Thyroid gland (tissue), 4 donors: Measurements from ENCODE around the gene BHMT2. TPM values are rescaled to one million over a fixed set of nuclear protein-coding genes. Genes with fewer than 3 reads are reported as not detected.

Experiments used
- DNase-seq, 2 donors: peaks; one replicate each; pipeline ENCODE4 v3.0.0-alpha.2; 2019
- H3K27ac ChIP-seq, 3 donors: fragments of 200-600 bp; sonication (generic); 1 replicate in 2 of 3; 2 replicates in 1 of 3; pipeline ENCODE4 v1.5.1; 2016 to 2019; ENCODE audit warnings: mild to moderate bottlenecking in 1 of 3, moderate library complexity in 1 of 3
- H3K27me3 ChIP-seq: fragments of 200-600 bp; sonication (generic); one replicate; pipeline ENCODE4 v1.5.1; 2019
- H3K36me3 ChIP-seq, 2 donors: fragments of 200-600 bp; sonication (generic); one replicate each; pipeline ENCODE4 v1.5.1; 2016 to 2019
- H3K4me1 ChIP-seq, 2 donors: fragments of 200-600 bp; sonication (generic); one replicate each; pipeline ENCODE4 v1.5.1; 2017 to 2019
- H3K4me3 ChIP-seq, 3 donors: fragments of 200-600 bp; sonication (generic); replicated peaks in 1 of 3; 1 replicate in 2 of 3; 2 replicates in 1 of 3; pipeline ENCODE4 v1.5.1; 2016; ENCODE audit warnings: mild to moderate bottlenecking in 1 of 3
- H3K9me3 ChIP-seq: fragments of 200-600 bp; sonication (generic); one replicate; pipeline ENCODE4 v1.5.1; 2017
- CTCF ChIP-seq, 6 experiments: fragments of 200-600 bp in 3 of 6; fragments of 450-650 bp in 3 of 6; sonication (generic) in 3 of 6; IDR thresholded peaks; one replicate each; pipeline ENCODE4 v1.5.1; 2016 to 2019; ENCODE audit warnings: antibody characterized with exemption in 6 of 6, mild to moderate bottlenecking in 2 of 6, inconsistent platforms in 1 of 6, moderate library complexity in 1 of 6
- POLR2A ChIP-seq, 2 donors: fragments of 450-650 bp; IDR thresholded peaks; one replicate each; pipeline ENCODE4 v1.6.1; 2017; ENCODE audit warnings: antibody characterized with exemption in 2 of 2, mild to moderate bottlenecking in 2 of 2, moderate library complexity in 1 of 2
- WGBS, 2 donors: methylation state at CpG; one replicate each; pipeline ENCODE4 v1.1.5; 2017; 5-methylcytosine and 5-hydroxymethylcytosine counted together
- intact Hi-C: fragments of 100-400 bp; cut with DNase I; formaldehyde crosslinking; loops from one replicate; pipeline ENCODE4 v1.15.1; 2023
- total RNA-seq, 4 donors: library from RNA; depleted of rRNA; stranded (reverse); fragments of >200 nt; gene quantifications; one replicate each; pipeline ENCODE4 v1.2.3, GENCODE V29; 2016

Gene BHMT2
- total RNA-seq, 4 donors from 2014 or later = 46.1 to 126 (median 65.4) TPM

DNA sequence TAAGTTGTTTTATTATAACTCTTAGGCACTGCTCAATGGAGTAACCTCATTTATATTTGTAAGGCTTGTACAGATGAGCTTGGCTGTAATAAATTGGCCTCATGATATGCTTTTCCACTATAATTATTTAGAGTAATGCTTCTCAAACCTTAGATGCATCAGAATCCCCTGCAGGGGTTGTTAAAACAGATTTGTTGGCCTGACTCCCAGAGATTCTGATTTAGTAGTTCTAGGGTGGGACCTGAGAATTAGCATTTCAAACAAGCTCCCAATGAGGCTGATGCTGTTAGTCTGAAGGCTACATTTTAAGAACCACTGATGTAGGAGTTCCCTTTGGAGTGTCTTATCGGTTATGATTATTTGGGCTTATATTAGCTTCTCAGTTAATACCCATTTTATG lies 46.2 kb upstream of the BHMT2 start:
- 76 to 86% methylated on average over 1 of the region's 1 CpG for WGBS, 2 donors
- Histone ChIP-seq H3K27me3 (no peaks in the 10 kb centered on the region), H3K9me3 (no peaks in the 10 kb centered on the region), H3K27ac (no peak overlapping the region), H3K4me1 (no peaks in the 10 kb centered on the region), H3K36me3 (no peaks in the 10 kb centered on the region), H3K4me3 (no peak overlapping the region)
- TF ChIP-seq POLR2A (IDR thresholded peaks at IDR 0.05) = no peak
- TF ChIP-seq CTCF (IDR thresholded peaks at IDR 0.05) = no peak
- intact Hi-C loops = loop anchor here (5.0 to 10.0 kb wide), 2 partner anchors 109 to 1061 kb away; no protein-coding TSS in a partner anchor
- DNase-seq = no peak

DNA sequence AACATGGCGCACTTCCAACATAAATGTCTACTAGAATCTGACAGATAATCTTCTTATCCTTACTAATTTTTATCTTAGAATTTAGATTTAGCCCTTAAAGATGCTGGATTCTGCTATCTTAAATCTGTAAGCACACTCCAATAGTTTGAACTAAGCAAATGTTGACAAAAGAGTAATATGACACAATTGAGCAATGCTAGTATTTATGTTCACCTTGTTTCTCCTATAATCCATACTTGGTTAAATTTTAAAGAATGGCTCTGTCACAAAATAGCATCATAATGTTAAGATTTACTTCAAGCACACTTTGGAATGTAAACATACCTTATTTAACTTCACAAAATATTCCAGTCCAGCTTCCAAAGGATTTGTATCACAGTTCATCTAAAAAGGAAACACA lies 45.6 kb upstream of the BHMT2 start:
- Histone ChIP-seq H3K27ac (no peak overlapping the region), H3K9me3 (no peaks in the 10 kb centered on the region), H3K27me3 (no peaks in the 10 kb centered on the region), H3K36me3 (no peaks in the 10 kb centered on the region), H3K4me1 (no peaks in the 10 kb centered on the region), H3K4me3 (no peak overlapping the region)
- intact Hi-C loops = loop anchor here (5.0 to 10.0 kb wide), 2 partner anchors 108 to 1061 kb away; no protein-coding TSS in a partner anchor
- DNase-seq = no peak
- WGBS, 2 donors = 94 to 97% methylated on average over 1 of the region's 1 CpG
- no peak for TF ChIP-seq CTCF (IDR thresholded peaks at IDR 0.05)
- TF ChIP-seq POLR2A (IDR thresholded peaks at IDR 0.05) = no peak

DNA sequence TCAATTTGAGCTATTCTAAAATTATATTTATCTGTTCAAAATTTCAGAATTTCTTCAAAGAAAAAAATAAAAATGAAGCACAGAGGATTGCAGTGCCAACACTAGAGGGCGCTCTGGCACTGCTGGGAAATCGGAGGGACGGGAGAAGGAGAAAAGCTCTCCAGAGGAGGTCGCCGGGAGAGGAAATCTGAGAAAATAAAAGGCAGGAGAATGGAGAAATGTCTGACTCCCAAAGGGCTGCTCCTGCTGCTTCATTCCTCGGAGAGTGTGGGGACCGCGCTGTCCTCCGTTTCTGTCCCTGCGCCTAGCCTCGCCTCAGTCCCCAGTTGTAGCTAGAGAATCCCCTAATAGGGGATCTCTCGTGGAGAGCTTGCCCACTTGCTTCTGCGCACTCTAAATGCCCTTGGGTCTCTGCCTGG lies 44.5 kb upstream of the BHMT2 start:
- Histone ChIP-seq H3K27ac (no peak overlapping the region), H3K4me1 (no peaks in the 10 kb centered on the region), H3K4me3 (no peak overlapping the region), H3K27me3 (no peaks in the 10 kb centered on the region), H3K36me3 (no peaks in the 10 kb centered on the region), H3K9me3 (no peaks in the 10 kb centered on the region)
- whole genome bisulfite sequencing, 2 donors = 8 to 12% methylated on average over 13 of the region's 13 CpGs
- peak; percentile 57 to 71 for DNase-seq
- intact Hi-C loops = loop anchor here (10.0 kb wide), 1 partner anchor 1060 kb away; no protein-coding TSS in a partner anchor
- TF ChIP-seq CTCF (IDR thresholded peaks at IDR 0.05) (peak; percentile 79 to 96 (median 92)), POLR2A (IDR thresholded peaks at IDR 0.05) (no peak)

- intact Hi-C loops = no loop called here
- 92 to 94% methylated on average over 11 of the region's 11 CpGs for WGBS, 2 donors
- Histone ChIP-seq H3K9me3 (no peaks in the 10 kb centered on the region), H3K27me3 (no peaks in the 10 kb centered on the region), H3K4me1 (no peaks in the 10 kb centered on the region), H3K27ac (no peak overlapping the region), H3K4me3 (no peak overlapping the region), H3K36me3 (no peaks in the 10 kb centered on the region)
- no peak for TF ChIP-seq CTCF (IDR thresholded peaks at IDR 0.05)
- TF ChIP-seq POLR2A (IDR thresholded peaks at IDR 0.05) = no peak
- DNase-seq = no peak
Observed at GRCh38 chr5:79030663-79031484, 38.7 kb upstream of the BHMT2 start.

DNA sequence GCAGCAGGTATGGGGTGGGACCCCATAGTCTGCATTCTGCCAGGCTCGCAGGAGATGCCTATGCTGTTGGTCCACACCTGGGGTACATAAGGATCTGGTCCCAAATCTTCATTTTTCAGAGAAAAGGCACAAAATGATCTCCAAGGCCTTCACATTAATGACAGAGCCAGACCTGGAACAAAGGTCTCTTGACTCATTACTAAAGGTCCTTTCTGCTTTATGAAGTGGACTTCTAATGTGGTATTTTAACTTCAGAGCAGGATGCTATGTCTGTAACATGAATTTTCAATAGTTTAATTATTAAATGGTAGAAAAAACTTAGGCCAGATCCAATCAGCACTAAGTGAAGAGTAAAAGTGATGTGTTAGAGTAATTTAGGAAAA lies 38.1 kb upstream of the BHMT2 start:
- TF ChIP-seq CTCF (IDR thresholded peaks at IDR 0.05) = no peak
- no peak for TF ChIP-seq POLR2A (IDR thresholded peaks at IDR 0.05)
- intact Hi-C loops = no loop called here
- no peak overlapping the region for H3K27ac ChIP-seq

More for the DNA sequence above, 38.1 kb upstream of the BHMT2 start:
- WGBS, 2 donors = 88 to 95% methylated on average over 1 of the region's 1 CpG
- Histone ChIP-seq H3K27me3 (no peaks in the 10 kb centered on the region), H3K9me3 (no peaks in the 10 kb centered on the region), H3K4me3 (no peak overlapping the region), H3K36me3 (no peaks in the 10 kb centered on the region), H3K4me1 (no peaks in the 10 kb centered on the region)
- no peak for DNase-seq
